B cell (primary cell): ENCODE measurements around the gene IMMP2L. TPM values are rescaled to one million over a fixed set of nuclear protein-coding genes. Genes with fewer than 3 reads are reported as not detected.

Experiments used
- ATAC-seq: fragments of 200-7000 bp; cut with Tn5 transposase; one replicate; pipeline ENCODE4 v1.10.0; 2021; ENCODE audit warnings: low read depth, mild to moderate bottlenecking, moderate number of reproducible peaks, moderate library complexity
- CTCF ChIA-PET: fragments of 350-600 bp; sonication (Branson Sonifier 250); formaldehyde crosslinking; loops from one replicate; lab custom pipeline; 2021; ENCODE audit warnings: antibody characterized with exemption, inconsistent platforms; lab: Charles Lee
- POLR2A ChIA-PET: fragments of 350-600 bp; sonication (Branson Sonifier 250); formaldehyde crosslinking; loops from one replicate; lab custom pipeline; 2021; ENCODE audit warnings: antibody characterized with exemption; lab: Charles Lee
- DNase-seq: peaks from one replicate; pipeline ENCODE4 v3.0.0; 2013
- H2AFZ ChIP-seq: 2 replicates; pipeline ENCODE4 v1.6.1; 2012; ENCODE audit warnings: mild to moderate bottlenecking, low read depth, low read length; ENCODE audit not compliant: insufficient read depth, poor library complexity, severe bottlenecking
- H3K27ac ChIP-seq, 2 donors: 1 replicate in 1 of 2; 2 replicates in 1 of 2; pipeline ENCODE4 v1.5.1; 2012 to 2013; ENCODE audit warnings: low read length in 2 of 2, mild to moderate bottlenecking in 2 of 2, moderate library complexity in 1 of 2
- H3K27me3 ChIP-seq, 4 experiments: fragments of 200-600 bp in 1 of 4; sonication (generic) in 1 of 4; replicated peaks in 1 of 4; 1 replicate in 2 of 4; 2 replicates in 2 of 4; pipeline versions ENCODE4 v1.6.1 to v1.7.0; 2013 to 2016; ENCODE audit warnings: low read length in 3 of 4, mild to moderate bottlenecking in 2 of 4, mixed read lengths in 1 of 4, moderate library complexity in 1 of 4; ENCODE audit not compliant: insufficient read depth in 4 of 4, control insufficient read depth in 3 of 4; ENCODE audit errors: control extremely low read depth in 1 of 4
- H3K36me3 ChIP-seq, 2 experiments: replicated peaks in 1 of 2; 1 replicate in 1 of 2; 2 replicates in 1 of 2; pipeline versions ENCODE4 v1.6.1 to v1.7.1; 2013; ENCODE audit warnings: low read length in 1 of 2; ENCODE audit not compliant: insufficient read depth in 2 of 2, control insufficient read depth in 1 of 2; ENCODE audit errors: control extremely low read depth in 1 of 2, extremely low read depth in 1 of 2
- H3K4me1 ChIP-seq, 2 donors: fragments of 200-600 bp in 1 of 2; sonication (generic) in 1 of 2; 1 replicate in 1 of 2; 2 replicates in 1 of 2; pipeline versions ENCODE4 v1.5.1 to v1.6.1; 2013 to 2017; ENCODE audit warnings: low read length in 2 of 2; ENCODE audit not compliant: control insufficient read depth in 2 of 2, insufficient read depth in 2 of 2
- H3K4me2 ChIP-seq: replicated peaks from 2 replicates; pipeline ENCODE3; 2012; ENCODE audit warnings: mild to moderate bottlenecking, low read depth, low read length; ENCODE audit not compliant: poor library complexity, severe bottlenecking
- H3K4me3 ChIP-seq, 5 experiments: fragments of 200-600 bp in 1 of 5; sonication (generic) in 1 of 5; 1 replicate in 3 of 5; 2 replicates in 2 of 5; pipeline versions ENCODE4 v1.5.1 to v1.7.0; 2011 to 2016; ENCODE audit warnings: low read length in 4 of 5, mild to moderate bottlenecking in 4 of 5, low read depth in 2 of 5, control low read depth in 1 of 5, moderate library complexity in 1 of 5; ENCODE audit not compliant: insufficient read depth in 1 of 5; ENCODE audit errors: control extremely low read depth in 1 of 5, extremely low read depth in 1 of 5
- H3K79me2 ChIP-seq: fragments of 200-600 bp; sonication (generic); one replicate; pipeline ENCODE4 v1.6.0; 2016; ENCODE audit warnings: low read length; ENCODE audit not compliant: control insufficient read depth, insufficient read depth
- H3K9ac ChIP-seq: fragments of 200-600 bp; sonication (generic); 2 replicates; pipeline ENCODE4 v1.6.1; 2017; ENCODE audit warnings: mild to moderate bottlenecking, low read length, moderate library complexity
- H3K9me3 ChIP-seq, 3 donors: one replicate each; pipeline versions ENCODE4 v1.6.1 to v1.7.1; 2013; ENCODE audit warnings: low read length in 2 of 3; ENCODE audit not compliant: control insufficient read depth in 2 of 3, insufficient read depth in 1 of 3; ENCODE audit errors: control extremely low read depth in 1 of 3
- H4K20me1 ChIP-seq: 2 replicates; pipeline ENCODE4 v1.6.0; 2012; ENCODE audit warnings: mild to moderate bottlenecking, low read length; ENCODE audit not compliant: insufficient read depth, control insufficient read depth, poor library complexity, severe bottlenecking
- H3K27ac Mint-ChIP-seq: one replicate; pipeline ENCODE4 v1.8.0; 2021; ENCODE audit warnings: mixed read lengths
- H3K27me3 Mint-ChIP-seq: one replicate; pipeline ENCODE4 v1.8.0; 2021; ENCODE audit warnings: mixed read lengths
- H3K4me1 Mint-ChIP-seq: one replicate; pipeline ENCODE4 v1.8.0; 2021; ENCODE audit warnings: mixed read lengths
- H3K4me3 Mint-ChIP-seq: one replicate; pipeline ENCODE4 v1.8.0; 2021; ENCODE audit warnings: mixed read lengths
- H3K9me3 Mint-ChIP-seq: one replicate; pipeline ENCODE4 v1.8.0; 2022; ENCODE audit warnings: mixed read lengths; ENCODE audit not compliant: insufficient read depth
- CTCF ChIP-seq: fragments of 200-600 bp; IDR thresholded peaks from one replicate; pipeline ENCODE4 v1.8.0; 2022; ENCODE audit warnings: antibody characterized with exemption, mild to moderate bottlenecking
- EZH2 ChIP-seq: IDR thresholded peaks from 2 replicates; pipeline ENCODE4 v1.6.1; 2012; ENCODE audit warnings: borderline replicate concordance, low read depth, mild to moderate bottlenecking, moderate library complexity, low read length; ENCODE audit not compliant: insufficient read depth, poor library complexity, severe bottlenecking
- WGBS: methylation state at CpG from one replicate; pipeline ENCODE4 v1.1.5; 2013; ENCODE audit warnings: missing lambda C conversion rate; ENCODE audit not compliant: insufficient coverage; 5-methylcytosine and 5-hydroxymethylcytosine counted together
- intact Hi-C: fragments of 100-400 bp; cut with micrococcal nuclease; formaldehyde crosslinking; loops from one replicate; pipeline ENCODE4 v1.10.0; 2022
- polyA plus RNA-seq: library from polyadenylated mRNA; depleted of rRNA; stranded (reverse); fragments of >200 nt; gene quantifications from 2 replicates; pipeline ENCODE4 v1.2.3, GENCODE V29; 2012
- total RNA-seq, 2 donors: library from RNA; stranded (reverse); fragments of 120-200 nt in 1 of 2; gene quantifications; 1 replicate in 1 of 2; 2 replicates in 1 of 2; pipeline versions ENCODE4 v1.2.3 to v1.2.4, GENCODE V29; 2013 to 2022

The IMMP2L gene
- total and polyA plus RNA-seq, 2 donors (not counting 1 experiment from before 2014, with no cell fraction given) = 3.8 to 34.2 TPM

GRCh38 chr7:110830778-110831177 is 731.5 kb downstream of the IMMP2L start:
- intact Hi-C loops = no loop called here
- H3K4me1 ChIP-seq = no peaks in the 10 kb centered on the region
- ChIA-PET CTCF (interaction anchor here (0.5 kb wide), 1 partner anchor 127 kb away, joined by 3 read pairs; no protein-coding TSS in a partner anchor), POLR2A (no interaction called here)
- H3K4me3 ChIP-seq = no peak overlapping the region
- Mint-ChIP-seq H3K27me3 (no peaks in the 10 kb centered on the region), H3K4me1 (no peaks in the 10 kb centered on the region), H3K4me3 (no peak overlapping the region), H3K9me3 (no peaks in the 10 kb centered on the region), H3K27ac (no peak overlapping the region)
- no peak overlapping the region for H3K27ac ChIP-seq
- no peaks in the 10 kb centered on the region for H3K27me3 ChIP-seq
- ATAC-seq (no peak), DNase-seq (no peak)
- H3K9me3 ChIP-seq = no peaks in the 10 kb centered on the region
- no peaks in the 10 kb centered on the region for H3K36me3 ChIP-seq
- H3K4me2 ChIP-seq = no peak overlapping the region
- TF ChIP-seq EZH2 (no peak), CTCF (no peak)
- H3K79me2 ChIP-seq = no peaks in the 10 kb centered on the region
- H2AFZ ChIP-seq = no peak overlapping the region
- 95% methylated on average over 3 of the region's 5 CpGs for WGBS
- no peaks in the 10 kb centered on the region for H4K20me1 ChIP-seq
- no peak overlapping the region for H3K9ac ChIP-seq

- H2AFZ ChIP-seq = no peak overlapping the region
- ATAC-seq (no peak), DNase-seq (no peak)
- TF ChIP-seq EZH2 (no peak), CTCF (no peak)
- intact Hi-C loops = no loop called here
- no peaks in the 10 kb centered on the region for H4K20me1 ChIP-seq
- no peak overlapping the region for H3K4me2 ChIP-seq
- H3K27me3 Mint-ChIP-seq = no peaks in the 10 kb centered on the region
- no peak overlapping the region for H3K4me3 ChIP-seq
- H3K4me3 Mint-ChIP-seq = no peak overlapping the region
- no peak overlapping the region for H3K9ac ChIP-seq
- no peaks in the 10 kb centered on the region for H3K4me1 ChIP-seq
- CTCF ChIA-PET = no interaction called here
- no peaks in the 10 kb centered on the region for H3K79me2 ChIP-seq
- WGBS = 72% methylated on average over 2 of the region's 2 CpGs
- peaks cover 0 to 2% (median 0%) of the 10 kb centered on the region in 3 donors for H3K9me3 ChIP-seq
- no peaks in the 10 kb centered on the region for H3K9me3 Mint-ChIP-seq
- H3K4me1 Mint-ChIP-seq = no peaks in the 10 kb centered on the region
- no peak overlapping the region for H3K27ac Mint-ChIP-seq
- H3K27ac ChIP-seq = no peak overlapping the region
- POLR2A ChIA-PET = no interaction called here
- no peaks in the 10 kb centered on the region for H3K27me3 ChIP-seq
- H3K36me3 ChIP-seq = no peaks in the 10 kb centered on the region
These were observed 734.4 kb downstream of the IMMP2L start for GRCh38 chr7:110827936-110828335.
